NCI-H2029 treated with DMSO at 0.1 percent for 48 hours (cell line): Measurements from ENCODE around the gene ZNF12.
"Not testable (repeated sequence)": the region's sequence is repeated elsewhere in the genome, so short reads cannot be mapped to it uniquely, and the experiment has no call there.

Experiments
- DNase-seq: peaks from one replicate; lab custom pipeline; 2025; lab: John Stamatoyannopoulos, UW

The ZNF12 gene

DNA sequence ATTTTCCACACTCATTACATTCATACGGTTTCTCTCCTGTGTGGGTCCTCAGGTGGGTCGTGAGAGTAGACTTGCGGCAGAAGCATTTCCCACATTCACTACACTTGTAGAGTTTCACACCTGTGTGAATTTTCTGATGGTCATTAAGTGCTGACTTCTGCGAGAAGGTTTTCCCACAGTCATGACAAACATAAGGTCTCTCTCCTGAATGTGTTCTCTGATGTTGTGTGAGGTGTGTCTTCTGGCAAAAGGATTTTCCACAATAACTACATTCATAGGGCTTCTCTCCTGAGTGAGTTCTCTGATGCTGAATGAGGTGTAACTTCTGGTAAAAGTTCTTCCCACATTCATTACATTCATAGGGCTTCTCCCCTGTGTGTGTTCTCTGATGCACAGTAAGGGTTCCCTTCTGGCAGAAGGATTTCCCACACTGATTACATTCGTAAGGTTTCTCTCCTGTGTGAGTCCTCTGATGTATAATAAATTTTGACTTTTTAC is 15.1 kb downstream of the ZNF12 start:
- DNase-seq = no peak

DNA sequence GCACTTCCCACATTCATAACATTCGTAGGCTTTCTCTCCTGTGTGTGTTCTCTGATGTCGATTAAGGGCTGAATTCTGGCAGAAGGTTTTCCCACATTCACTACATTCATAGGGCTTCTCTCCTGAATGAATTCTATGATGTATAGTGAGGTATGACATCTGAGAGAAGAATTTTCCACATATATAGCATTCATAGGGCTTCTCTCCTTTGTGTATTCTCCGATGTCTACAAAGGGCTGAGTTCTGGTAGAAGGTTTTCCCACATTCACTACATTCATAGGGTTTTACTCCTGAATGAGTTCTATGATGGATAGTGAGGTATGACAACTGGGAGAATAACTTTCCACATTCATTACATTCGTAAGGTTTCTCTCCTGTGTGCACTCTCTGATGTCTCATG is 15.6 kb downstream of the ZNF12 start:
- no peak for DNase-seq

GRCh38 chr7:6680146-6680545 is 26.6 kb downstream of the ZNF12 start:
- no peak for DNase-seq

DNA sequence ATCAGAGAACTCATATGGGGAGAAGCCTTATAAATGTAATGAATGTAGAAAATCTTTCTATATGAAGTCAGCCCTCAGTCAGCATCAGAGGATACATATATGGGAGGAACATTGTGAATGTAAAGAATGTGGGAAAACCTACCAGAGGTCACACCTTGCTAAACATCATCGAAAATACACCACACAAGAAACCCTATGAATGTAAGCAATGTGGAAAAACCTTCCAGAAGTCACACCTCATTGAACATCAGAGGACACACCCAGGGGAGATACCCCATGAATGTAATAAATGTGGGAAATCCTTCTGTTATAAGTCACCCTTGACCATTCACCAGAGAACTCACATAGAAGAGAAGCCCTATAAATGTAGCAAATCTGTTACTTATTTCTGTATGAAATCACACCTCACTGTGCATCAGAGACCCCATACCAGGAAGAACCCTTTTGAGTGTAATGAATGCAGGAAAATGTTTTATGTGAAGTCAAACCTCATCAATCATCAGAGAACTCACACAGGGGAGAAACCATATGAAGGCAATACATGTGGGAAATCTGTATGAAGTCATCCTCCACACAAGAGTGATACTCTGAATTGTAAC is 30.8 kb downstream of the ZNF12 start:
- no peak for DNase-seq

DNA sequence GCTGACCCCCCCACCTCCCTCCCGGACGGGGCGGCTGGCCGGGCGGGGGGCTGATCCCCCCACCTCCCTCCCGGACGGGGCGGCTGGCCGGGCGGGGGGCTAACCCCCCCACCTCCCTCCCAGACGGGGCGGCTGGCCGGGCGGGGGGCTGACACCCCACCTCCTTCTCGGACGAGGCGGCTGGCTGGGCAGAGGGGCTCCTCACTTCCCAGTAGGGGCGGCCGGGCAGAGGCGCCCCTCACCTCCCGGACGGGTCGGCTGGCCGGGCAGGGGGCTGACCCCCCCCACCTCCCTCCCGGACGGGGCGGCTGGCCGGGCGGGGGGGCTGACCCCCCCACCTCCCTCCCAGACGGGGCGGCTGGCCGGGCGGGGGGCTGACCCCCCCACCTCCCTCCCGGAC is 35.9 kb downstream of the ZNF12 start:
- DNase-seq = not testable (repeated sequence)

- DNase-seq = no peak
Observed at GRCh38 chr7:6658618-6659345, 48.0 kb downstream of the ZNF12 start.

- no peak for DNase-seq
Observed at GRCh38 chr7:6656413-6656812, 50.3 kb downstream of the ZNF12 start.

- DNase-seq = no peak
Observed at GRCh38 chr7:6655636-6656385, 50.9 kb downstream of the ZNF12 start.

- no peak for DNase-seq
Observed at GRCh38 chr7:6654842-6655610, 51.7 kb downstream of the ZNF12 start.

- no peak for DNase-seq
Observed at GRCh38 chr7:6654113-6654841, 52.5 kb downstream of the ZNF12 start.

- no peak for DNase-seq
Observed at GRCh38 chr7:6653071-6654003, 53.4 kb downstream of the ZNF12 start.

DNA sequence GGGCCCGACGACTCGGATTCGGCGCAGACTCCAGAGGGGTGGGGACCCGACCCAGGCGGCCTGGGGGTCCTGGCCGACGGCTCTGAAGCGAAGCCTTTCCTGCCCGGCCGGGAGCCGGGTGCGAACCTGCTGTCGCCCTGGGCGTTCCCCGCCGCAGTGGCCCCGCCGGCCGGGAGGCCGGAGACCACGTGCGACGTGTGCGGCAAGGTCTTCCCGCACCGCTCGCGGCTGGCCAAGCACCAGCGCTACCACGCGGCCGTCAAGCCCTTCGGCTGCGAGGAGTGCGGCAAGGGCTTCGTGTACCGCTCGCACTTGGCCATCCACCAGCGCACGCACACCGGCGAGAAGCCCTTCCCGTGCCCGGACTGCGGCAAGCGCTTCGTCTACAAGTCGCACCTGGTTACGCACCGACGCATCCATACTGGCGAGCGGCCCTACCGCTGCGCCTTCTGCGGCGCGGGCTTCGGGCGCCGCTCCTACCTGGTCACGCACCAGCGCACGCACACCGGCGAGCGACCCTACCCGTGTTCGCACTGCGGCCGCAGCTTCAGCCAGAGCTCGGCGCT is 54.2 kb downstream of the ZNF12 start:
- DNase-seq = no peak

- no peak for DNase-seq
Observed at GRCh38 chr7:6651851-6652445, 54.8 kb downstream of the ZNF12 start.

DNA sequence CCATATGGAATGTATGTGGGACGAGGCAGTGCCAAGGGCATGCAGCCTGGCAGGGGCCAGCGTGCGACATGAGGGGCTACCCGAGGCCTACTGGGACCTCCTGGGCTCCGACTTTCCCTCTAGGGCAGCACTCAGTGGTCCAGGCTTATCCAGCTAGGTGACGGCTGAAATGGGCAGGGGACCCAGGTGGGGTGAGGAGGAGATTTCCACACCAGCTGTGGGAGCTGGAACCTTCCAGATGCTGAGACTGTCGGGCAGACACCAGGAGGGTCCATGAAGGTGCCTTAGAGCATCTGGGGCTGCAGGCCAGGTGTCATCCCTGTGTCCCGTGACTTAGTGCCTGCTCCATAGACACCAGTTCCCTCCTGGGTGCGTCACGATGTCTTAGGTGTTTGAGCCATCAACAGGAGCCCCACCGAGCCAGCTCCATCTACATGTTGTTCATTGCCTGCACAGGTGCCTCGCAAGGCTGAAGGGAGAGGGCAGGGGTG is 56.2 kb downstream of the ZNF12 start:
- DNase-seq = no peak

- DNase-seq = no peak
Observed at GRCh38 chr7:6650086-6650485, 56.7 kb downstream of the ZNF12 start.

GRCh38 chr7:6649241-6649961 is 57.3 kb downstream of the ZNF12 start:
- DNase-seq = no peak

GRCh38 chr7:6648815-6649104 is 58.0 kb downstream of the ZNF12 start:
- no peak for DNase-seq

DNA sequence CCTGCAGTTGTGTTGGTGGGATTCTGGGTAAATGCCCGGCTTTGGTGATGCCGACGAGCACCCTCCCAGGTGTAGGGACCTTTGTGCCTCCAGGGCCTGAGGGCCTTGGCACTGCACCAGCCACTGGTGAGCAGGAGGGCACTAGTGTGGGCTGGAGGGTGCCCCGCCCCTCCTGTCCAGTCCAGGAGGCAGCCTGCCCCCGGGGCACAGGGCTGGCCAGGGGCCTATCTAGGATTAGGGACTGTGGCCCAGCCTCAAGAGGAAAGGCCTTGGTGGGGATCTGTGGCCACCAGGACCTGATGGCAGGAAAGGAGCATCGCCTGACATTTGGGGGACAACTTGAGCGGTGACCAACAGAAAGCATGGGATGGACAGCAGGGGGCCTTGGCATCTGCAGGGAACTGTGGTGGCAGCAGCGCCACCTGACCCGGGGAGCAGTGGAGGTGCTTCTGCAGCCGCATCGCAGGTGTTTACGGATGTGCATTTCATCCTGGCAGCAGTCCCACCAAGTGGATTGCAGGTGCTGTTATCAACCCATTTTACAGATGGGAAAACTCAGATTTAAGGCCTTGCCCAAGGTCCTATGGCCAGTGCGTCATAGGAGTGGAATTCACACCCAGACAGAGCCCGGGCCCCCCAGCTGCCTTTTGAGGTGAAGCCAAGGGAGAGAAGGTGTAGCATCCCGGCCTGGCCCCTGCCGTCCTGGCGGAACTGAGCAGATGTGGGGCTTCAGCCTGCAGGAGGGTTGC is 58.5 kb downstream of the ZNF12 start:
- DNase-seq = no peak
